ENCODE measurements around the gene CARMIL1.
A peak's percentile ranks its signal among the peaks of the same experiment; 100 is the strongest.

The CARMIL1 gene

DNA sequence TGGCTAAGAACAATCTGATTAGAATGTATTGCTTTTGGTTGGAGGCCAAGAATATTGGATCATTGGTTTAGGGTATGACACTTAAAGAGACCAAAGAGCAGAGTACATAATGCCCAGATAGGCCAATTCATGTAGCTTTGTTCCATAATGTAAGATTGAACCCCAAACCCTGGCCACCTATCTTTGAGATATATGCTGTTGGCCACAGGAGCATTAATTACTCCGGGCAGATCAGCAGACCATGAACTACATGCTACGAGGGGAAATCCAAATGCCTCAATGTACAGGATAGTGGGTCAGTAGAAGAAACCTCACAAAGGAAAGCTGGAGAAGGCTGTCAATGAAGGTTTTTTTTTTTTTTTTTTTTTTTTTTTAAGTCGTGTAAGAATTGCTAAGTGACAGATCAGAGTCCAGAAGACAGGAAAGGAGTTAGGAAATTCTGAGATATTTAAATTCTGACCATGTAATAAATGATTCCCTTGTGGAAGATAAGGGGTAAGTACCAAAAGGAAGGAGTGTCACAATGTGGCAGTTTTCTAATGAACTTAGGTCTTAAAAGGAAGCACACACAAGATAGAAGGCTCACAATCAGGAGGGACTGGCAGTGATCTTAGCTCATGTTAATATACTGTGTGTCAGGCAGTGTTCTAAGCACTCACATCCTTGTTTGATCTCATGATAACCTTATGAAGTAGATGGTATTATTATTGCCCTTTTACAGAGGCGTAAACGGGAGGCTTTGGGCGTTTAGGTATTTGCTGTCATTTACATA lies 61.4 kb downstream of the CARMIL1 start:
- DNase-seq = no peak

GRCh38 chr6:25341203-25341552 lies 62.0 kb downstream of the CARMIL1 start:
- DNase-seq = no peak

DNA sequence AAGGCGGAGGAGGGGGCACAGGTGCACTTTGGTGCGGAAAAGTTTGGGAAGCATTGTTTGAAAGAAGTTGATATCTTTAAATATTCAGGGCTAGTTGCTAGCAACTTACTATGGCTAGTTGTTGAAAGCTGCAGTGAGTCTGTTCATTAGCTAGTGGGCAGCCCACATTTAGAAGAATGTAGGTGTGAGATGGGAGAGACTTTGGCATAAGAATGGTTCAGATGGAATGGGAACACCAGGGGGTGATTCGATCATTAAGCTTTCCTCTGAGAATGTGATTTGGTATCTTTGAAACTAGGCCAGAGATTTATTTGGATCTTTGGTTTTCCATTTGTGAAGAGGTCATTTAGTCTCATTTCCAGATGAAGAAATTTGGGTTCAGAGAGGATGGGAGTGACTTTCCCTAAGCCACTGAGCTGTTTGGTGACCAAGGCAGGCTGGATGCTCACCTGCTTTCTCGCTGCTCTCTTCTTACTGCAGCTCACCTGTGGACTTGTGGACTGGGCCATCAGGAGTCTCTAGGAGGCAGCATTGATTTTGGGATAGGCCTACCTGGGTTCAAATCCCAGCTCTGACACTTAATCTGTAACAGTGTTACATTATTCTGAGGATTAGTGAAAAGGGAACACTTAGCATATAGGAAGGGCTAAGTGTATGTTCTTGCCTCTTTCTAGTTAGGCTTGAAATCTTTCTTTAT lies 62.9 kb downstream of the CARMIL1 start:
- no peak for DNase-seq

- no peak for DNase-seq
Observed at GRCh38 chr6:25342802-25343201, 63.6 kb downstream of the CARMIL1 start.

DNA sequence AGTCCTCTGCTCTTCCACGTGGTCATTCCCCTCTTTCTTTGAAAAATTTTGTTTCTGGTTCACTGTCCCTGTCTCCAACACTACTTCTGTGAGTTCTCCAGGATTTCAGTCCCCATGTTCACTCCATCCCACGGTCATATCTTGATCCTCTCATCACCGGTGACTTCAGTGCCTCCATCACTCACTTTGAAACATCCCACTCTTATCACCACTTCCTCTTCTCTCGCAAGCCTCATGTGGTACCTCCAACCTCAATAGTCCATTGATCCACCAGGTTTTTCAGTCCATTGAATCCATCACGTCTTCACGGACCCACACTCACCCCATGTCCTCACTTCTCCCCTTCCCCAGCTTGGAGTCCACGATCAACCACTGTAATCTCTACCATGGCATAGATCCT lies 64.8 kb downstream of the CARMIL1 start:
- DNase-seq = no peak

GRCh38 chr6:25344827-25345226 lies 65.7 kb downstream of the CARMIL1 start:
- no peak for DNase-seq

DNA sequence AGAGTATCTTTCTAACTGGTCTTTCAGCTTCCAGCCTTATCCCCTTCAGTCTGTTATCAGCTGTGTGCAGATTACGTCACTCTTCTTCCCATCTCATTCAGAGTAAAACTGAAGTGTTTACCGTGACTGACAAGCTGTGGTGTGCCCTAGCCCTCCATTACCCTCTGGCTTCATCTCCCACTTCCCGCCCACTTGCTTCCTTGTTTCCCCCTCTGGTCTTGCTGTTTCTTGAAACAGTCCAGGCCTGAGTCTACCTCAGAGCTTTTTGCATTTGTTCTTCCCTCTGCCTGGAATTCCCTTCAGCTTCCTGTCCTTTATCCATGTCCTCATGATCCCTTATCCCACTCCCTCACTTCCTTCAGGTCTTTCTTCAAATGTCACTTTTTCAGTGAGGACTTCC lies 66.9 kb downstream of the CARMIL1 start:
- no peak for DNase-seq

DNA sequence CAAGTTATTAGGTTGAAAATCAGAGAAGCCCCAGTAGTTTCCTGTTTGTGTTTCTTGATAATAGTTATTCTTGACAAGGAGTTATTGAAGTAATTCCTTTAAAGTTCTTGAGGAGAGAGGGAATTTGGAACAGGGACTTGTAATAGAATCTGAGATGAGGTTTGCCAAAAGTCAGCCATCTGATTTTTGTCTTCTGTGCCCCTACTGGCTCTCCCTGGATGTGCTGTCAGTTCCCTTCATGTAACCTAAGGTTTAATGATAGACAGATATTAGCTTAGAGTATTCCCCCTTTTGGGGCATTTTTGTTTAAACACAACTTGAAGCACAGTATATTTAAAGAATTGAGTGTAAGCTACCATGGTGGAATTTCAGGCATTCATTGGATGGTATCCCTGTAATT lies 71.4 kb downstream of the CARMIL1 start:
- DNase-seq = no peak

GRCh38 chr6:25351485-25351884 lies 72.3 kb downstream of the CARMIL1 start:
- DNase-seq = no peak

- DNase-seq = no peak
Observed at GRCh38 chr6:25352285-25352684, 73.1 kb downstream of the CARMIL1 start.

GRCh38 chr6:25354078-25354932 lies 75.1 kb downstream of the CARMIL1 start:
- no peak for DNase-seq

GRCh38 chr6:25359191-25359861 lies 80.2 kb downstream of the CARMIL1 start:
- DNase-seq = no peak

DNA sequence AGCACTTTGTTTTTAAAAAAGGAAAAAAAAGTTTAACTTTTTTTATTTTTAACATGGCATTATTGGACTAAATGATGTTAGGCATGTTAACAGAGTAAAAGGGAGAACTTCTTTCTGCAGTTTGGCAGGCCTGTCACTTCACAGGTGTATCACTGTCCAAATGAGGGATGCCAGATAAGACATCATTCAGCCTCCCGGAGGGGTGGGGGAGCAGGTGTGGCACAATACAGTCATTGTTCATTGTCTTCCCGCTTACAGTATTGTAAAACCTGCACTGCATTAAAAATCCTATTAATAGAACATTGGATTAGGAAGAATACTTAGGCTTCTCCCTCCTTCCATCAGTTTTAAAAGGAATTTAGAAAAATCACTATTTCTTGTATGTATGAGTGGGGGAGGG lies 80.7 kb downstream of the CARMIL1 start:
- no peak for DNase-seq

- no peak for DNase-seq
Observed at GRCh38 chr6:25360621-25361020, 81.4 kb downstream of the CARMIL1 start.

DNA sequence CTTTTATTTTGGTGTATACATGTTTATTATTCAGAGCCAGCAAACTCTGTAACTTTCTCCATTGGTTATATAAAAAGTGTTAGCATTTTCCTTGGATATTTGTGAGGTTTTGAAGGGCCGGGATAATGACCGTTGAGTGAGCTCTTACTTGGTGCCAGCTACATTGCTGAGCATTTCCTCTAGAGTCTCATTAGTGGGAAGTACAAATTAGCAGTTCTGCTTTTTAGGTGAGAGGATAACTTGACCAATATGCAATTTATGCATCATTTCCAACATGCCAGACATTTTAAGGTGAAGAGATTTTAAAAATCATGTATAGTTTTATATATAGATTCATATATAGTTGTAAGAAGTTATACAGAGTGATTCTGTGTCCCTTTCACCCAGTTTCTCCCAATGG lies 84.3 kb downstream of the CARMIL1 start:
- no peak for DNase-seq

GRCh38 chr6:25365154-25365553 lies 86.0 kb downstream of the CARMIL1 start:
- no peak for DNase-seq

- peak; percentile 15 for DNase-seq
Observed at GRCh38 chr6:25366903-25367545, 87.8 kb downstream of the CARMIL1 start.

DNA sequence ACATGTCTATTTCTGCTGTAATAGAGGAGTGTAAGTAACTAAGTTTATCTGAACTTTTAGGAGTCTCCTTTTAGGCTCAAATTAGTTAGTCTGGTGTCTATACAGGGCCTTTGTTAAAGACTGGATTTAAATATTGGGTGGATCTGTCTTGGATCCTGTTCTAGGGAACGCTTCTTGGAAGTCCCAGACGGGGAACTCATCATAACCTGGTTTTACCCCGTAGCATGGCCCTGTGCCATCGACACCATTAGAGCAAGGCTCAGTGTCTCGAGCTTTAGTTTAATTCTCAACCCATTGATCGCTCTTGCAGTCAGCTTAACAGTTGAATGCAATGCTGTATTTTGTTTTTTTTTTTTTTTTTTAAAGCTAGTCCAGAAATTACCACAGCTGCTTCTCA lies 89.9 kb downstream of the CARMIL1 start:
- no peak for DNase-seq

DNA sequence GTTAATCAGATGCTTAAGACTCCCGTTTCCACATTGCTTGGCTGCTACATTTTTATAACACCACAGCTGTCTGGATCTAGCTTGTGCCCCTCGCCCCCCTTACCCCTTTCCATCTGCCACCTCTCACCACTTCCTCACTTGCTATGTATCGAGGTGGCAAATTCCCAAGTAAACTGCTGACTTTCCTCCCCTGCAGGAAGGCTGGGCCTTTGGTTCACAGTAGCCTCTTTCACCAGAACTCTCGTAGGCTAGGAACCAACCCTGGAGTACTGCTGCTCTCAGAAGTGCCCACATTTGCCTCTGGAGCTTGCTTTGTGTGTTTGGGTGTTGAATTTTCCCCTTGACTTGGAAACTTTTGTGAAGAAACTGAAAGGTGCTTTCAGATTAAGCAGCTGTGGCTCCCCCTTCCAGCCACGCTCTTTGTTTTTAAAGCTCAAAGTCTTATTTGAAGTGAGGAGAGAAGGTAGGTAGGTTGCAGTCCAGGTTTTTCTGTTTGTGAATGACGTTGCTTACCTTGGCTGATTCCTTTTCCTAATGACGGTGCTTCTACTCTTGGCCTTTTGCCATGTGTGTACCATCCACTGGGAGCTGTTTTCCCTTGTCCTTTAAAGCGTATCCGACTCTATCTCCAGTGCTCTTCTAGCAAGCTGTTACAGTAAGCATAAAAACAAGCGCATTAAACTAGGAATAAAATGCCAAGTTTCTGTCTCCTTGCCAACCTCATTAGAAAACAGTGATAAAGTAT lies 90.4 kb downstream of the CARMIL1 start:
- DNase-seq = no peak

GRCh38 chr6:25370178-25371036 lies 91.2 kb downstream of the CARMIL1 start:
- no peak for DNase-seq

- DNase-seq = no peak
Observed at GRCh38 chr6:25371037-25371347, 91.8 kb downstream of the CARMIL1 start.
